MM.1S (cell line): ENCODE measurements around the gene FKBP7.

Experiments
- DNase-seq: peaks from one replicate; pipeline ENCODE4 v3.0.0-alpha.2; 2015
- H2AFZ ChIP-seq: fragments of 300-600 bp; sonication (generic); 2 replicates; pipeline ENCODE4 v1.6.0; 2016; ENCODE audit warnings: antibody characterized with exemption, low read length
- H3F3A ChIP-seq: fragments of 300-600 bp; sonication (generic); 2 replicates; pipeline ENCODE4 v1.6.1; 2016; ENCODE audit warnings: mild to moderate bottlenecking, antibody characterized with exemption, low read length, moderate library complexity, mixed read lengths; ENCODE audit not compliant: insufficient read depth
- H3K27ac ChIP-seq: fragments of 300-600 bp; sonication (generic); 2 replicates; pipeline ENCODE4 v1.5.1; 2016; ENCODE audit warnings: mild to moderate bottlenecking, low read length
- H3K27me3 ChIP-seq: fragments of 300-600 bp; sonication (generic); replicated peaks from 2 replicates; pipeline ENCODE4 v1.6.0; 2016; ENCODE audit warnings: low read length; ENCODE audit not compliant: insufficient read depth
- H3K36me3 ChIP-seq: fragments of 300-600 bp; sonication (generic); replicated peaks from 2 replicates; pipeline ENCODE4 v1.6.1; 2016; ENCODE audit warnings: mild to moderate bottlenecking, low read length, mixed read lengths; ENCODE audit not compliant: insufficient read depth
- H3K4me1 ChIP-seq: fragments of 300-600 bp; sonication (generic); 2 replicates; pipeline ENCODE4 v1.6.1; 2016; ENCODE audit warnings: low read length, mixed read lengths
- H3K4me2 ChIP-seq: fragments of 300-600 bp; sonication (generic); 2 replicates; pipeline ENCODE4 v1.6.0; 2016; ENCODE audit warnings: low read depth, low read length
- H3K4me3 ChIP-seq: fragments of 300-600 bp; sonication (generic); 2 replicates; pipeline ENCODE4 v1.5.1; 2016; ENCODE audit warnings: low read length, mixed read lengths
- H3K79me2 ChIP-seq: fragments of 300-600 bp; sonication (generic); 2 replicates; pipeline ENCODE4 v1.6.1; 2016; ENCODE audit warnings: mixed run types, low read length, mixed read lengths
- H3K9ac ChIP-seq: fragments of 300-600 bp; sonication (generic); 2 replicates; pipeline ENCODE4 v1.6.1; 2016; ENCODE audit warnings: low read length, mixed read lengths
- H3K9me2 ChIP-seq: fragments of 300-600 bp; sonication (generic); replicated peaks from 2 replicates; pipeline ENCODE4 v1.6.1; 2016; ENCODE audit warnings: mild to moderate bottlenecking, low read length, mixed read lengths; ENCODE audit not compliant: insufficient read depth
- H3K9me3 ChIP-seq: fragments of 300-600 bp; sonication (generic); replicated peaks from 2 replicates; pipeline ENCODE4 v1.6.1; 2016; ENCODE audit warnings: mild to moderate bottlenecking, low read length, mixed read lengths; ENCODE audit not compliant: insufficient read depth
- H4K20me1 ChIP-seq: fragments of 300-600 bp; sonication (generic); 2 replicates; pipeline ENCODE4 v1.6.1; 2016; ENCODE audit warnings: mild to moderate bottlenecking, low read length, moderate library complexity, mixed read lengths; ENCODE audit not compliant: insufficient read depth
- EZH2 ChIP-seq: fragments of 300-600 bp; sonication (generic); optimal IDR thresholded peaks from 2 replicates; pipeline ENCODE3; 2017; ENCODE audit warnings: low read depth, mild to moderate bottlenecking, antibody characterized with exemption, low read length, mixed read lengths
- EZH2phosphoT487 ChIP-seq: fragments of 300-600 bp; sonication (generic); IDR thresholded peaks from 2 replicates; pipeline ENCODE4 v1.6.1; 2018; ENCODE audit warnings: antibody characterized with exemption, low read length
- TF ChIP-seq, protein P1 (sequence below): fragments of 300-600 bp; sonication (generic); IDR thresholded peaks from 2 replicates; pipeline ENCODE4 v1.5.1; 2016; ENCODE audit warnings: antibody characterized with exemption, low read length, mixed read lengths

FKBP7 gene

DNA sequence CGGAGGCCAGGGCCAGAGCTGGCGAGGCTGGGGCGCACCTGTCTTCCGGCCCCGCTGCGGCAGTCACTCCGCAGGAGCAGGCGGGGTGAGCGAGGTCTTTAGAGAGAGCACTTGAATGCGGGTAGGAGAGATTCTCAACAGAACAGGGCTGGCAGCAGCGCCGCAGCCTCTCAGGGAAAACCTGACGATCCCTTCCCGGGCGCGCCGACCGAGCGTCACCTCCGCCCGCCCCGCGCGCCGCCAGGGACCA, 28.0 kb downstream of the FKBP7 start:
- Histone ChIP-seq H3K79me2 (peaks cover 29% of the 10 kb centered on the region), H3K4me3 (peak overlapping the region; percentile 94), H3K36me3 (0 out of 2 replicates have a peak, but pooled peaks cover 5% of the 10 kb centered on the region), H3K9me3 (no peaks in the 10 kb centered on the region), H3F3A (peaks cover 17% of the 10 kb centered on the region), H4K20me1 (no peaks in the 10 kb centered on the region), H2AFZ (peak overlapping the region; percentile 55; the same call in 1 of the 2 replicates), H3K27ac (peak overlapping the region; percentile 95), H3K4me1 (peaks cover 14% of the 10 kb centered on the region), H3K4me2 (peak overlapping the region; percentile 90; the same call in 1 of the 2 replicates), H3K27me3 (no peaks in the 10 kb centered on the region), H3K9me2 (no peaks in the 10 kb centered on the region), H3K9ac (peak overlapping the region; percentile 95)
- no peak for DNase-seq
- no peak for TF ChIP-seq EZH2
- TF ChIP-seq, protein P1, sequence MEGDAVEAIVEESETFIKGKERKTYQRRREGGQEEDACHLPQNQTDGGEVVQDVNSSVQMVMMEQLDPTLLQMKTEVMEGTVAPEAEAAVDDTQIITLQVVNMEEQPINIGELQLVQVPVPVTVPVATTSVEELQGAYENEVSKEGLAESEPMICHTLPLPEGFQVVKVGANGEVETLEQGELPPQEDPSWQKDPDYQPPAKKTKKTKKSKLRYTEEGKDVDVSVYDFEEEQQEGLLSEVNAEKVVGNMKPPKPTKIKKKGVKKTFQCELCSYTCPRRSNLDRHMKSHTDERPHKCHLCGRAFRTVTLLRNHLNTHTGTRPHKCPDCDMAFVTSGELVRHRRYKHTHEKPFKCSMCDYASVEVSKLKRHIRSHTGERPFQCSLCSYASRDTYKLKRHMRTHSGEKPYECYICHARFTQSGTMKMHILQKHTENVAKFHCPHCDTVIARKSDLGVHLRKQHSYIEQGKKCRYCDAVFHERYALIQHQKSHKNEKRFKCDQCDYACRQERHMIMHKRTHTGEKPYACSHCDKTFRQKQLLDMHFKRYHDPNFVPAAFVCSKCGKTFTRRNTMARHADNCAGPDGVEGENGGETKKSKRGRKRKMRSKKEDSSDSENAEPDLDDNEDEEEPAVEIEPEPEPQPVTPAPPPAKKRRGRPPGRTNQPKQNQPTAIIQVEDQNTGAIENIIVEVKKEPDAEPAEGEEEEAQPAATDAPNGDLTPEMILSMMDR: no peak

DNA sequence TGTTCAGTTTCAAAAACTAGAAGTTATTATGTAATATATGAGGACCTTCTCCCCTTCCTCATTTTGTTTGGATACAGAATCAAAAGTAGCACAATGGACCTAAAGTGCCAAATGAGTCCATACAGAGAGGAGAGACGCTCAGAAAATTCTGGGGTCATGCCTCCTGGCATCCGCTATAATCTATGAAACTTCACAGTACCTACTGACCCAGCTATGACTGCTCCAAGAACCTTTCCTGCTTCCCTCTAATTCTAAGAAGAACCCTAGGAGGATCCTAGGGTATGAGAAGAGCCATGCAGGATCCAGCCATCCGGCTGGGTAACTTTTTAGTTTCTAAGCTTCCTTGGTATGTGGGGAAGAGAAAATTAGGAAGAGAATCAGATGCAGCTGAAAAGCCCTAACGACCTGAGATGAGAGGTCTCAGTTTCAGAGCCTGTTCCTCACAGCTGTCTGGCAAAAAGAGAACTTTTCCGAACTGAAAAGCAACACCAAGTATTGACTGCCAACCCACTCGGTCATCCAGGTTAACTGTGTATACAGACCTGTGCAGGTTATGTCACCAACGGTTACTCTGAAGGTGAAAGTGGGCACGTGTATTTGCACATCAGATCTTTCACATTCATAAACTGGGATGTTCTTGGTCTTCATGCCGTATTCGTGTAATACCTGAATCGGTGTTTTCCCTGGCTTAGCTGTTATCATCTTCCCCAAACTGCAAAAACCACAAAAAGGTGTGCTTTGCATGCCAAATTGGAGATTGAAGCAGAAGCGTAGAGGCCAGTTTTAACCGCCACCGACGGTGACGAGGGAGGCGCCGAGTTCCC, 28.5 kb downstream of the FKBP7 start:
- Histone ChIP-seq H3K27ac (peak overlapping the region; percentile 95), H3K4me3 (peak overlapping the region; percentile 94), H3K9me3 (no peaks in the 10 kb centered on the region), H2AFZ (peak overlapping the region; percentile 55; the same call in 1 of the 2 replicates), H3K9ac (peak overlapping the region; percentile 95), H3K36me3 (0 out of 2 replicates have a peak, but pooled peaks cover 5% of the 10 kb centered on the region), H3K79me2 (peaks cover 29% of the 10 kb centered on the region), H3K9me2 (no peaks in the 10 kb centered on the region), H3K4me1 (peaks cover 14% of the 10 kb centered on the region), H3F3A (peaks cover 17% of the 10 kb centered on the region), H3K4me2 (peak overlapping the region; percentile 90), H3K27me3 (no peaks in the 10 kb centered on the region), H4K20me1 (no peaks in the 10 kb centered on the region)
- peak; percentile 87 for DNase-seq
- TF ChIP-seq, protein P1: no peak

- Histone ChIP-seq H3K27me3 (no peaks in the 10 kb centered on the region), H3K4me1 (peaks cover 14% of the 10 kb centered on the region), H3K9ac (peak overlapping the region; percentile 95; the same call in 1 of the 2 replicates), H3K4me2 (peak overlapping the region; percentile 90), H3K4me3 (peak overlapping the region; percentile 94), H2AFZ (no peak overlapping the region), H4K20me1 (no peaks in the 10 kb centered on the region), H3K27ac (peak overlapping the region; percentile 95; the same call in 1 of the 2 replicates), H3F3A (peaks cover 17% of the 10 kb centered on the region), H3K79me2 (peaks cover 29% of the 10 kb centered on the region), H3K36me3 (0 out of 2 replicates have a peak, but pooled peaks cover 5% of the 10 kb centered on the region), H3K9me3 (no peaks in the 10 kb centered on the region), H3K9me2 (no peaks in the 10 kb centered on the region)
- TF ChIP-seq EZH2phosphoT487: no peak
- no peak for TF ChIP-seq EZH2
- TF ChIP-seq, protein P1: no peak
- no peak for DNase-seq
Measured at GRCh38 chr2:178448968-178449661, 29.3 kb downstream of the FKBP7 start.
